ENCODE data around the gene NPR3.

GRCh38 chr5:32740651-32741050 lies 29.5 kb downstream of the NPR3 start:
- TF ChIP-seq YY1 (IDR thresholded peaks at IDR 0.05; ENCODE audit: insufficient read depth, insufficient read length): no peak
- TF ChIP-seq ZNF274 (IDR thresholded peaks at IDR 0.05; ENCODE audit: low read depth, low read length): no peak
- no peak for TF ChIP-seq SUZ12 (IDR thresholded peaks at IDR 0.05; ENCODE audit: extremely low read depth, insufficient read depth, insufficient read length)
